ENCODE measurements around the gene FMNL3.

- TF ChIP-seq CTCF (IDR thresholded peaks at IDR 0.05; ENCODE audit: low read length) (no peak), EZH2phosphoT487 (IDR thresholded peaks at IDR 0.05; ENCODE audit: low read length) (no peak), EZH2 (optimal IDR thresholded peaks at IDR 0.05; ENCODE audit: low read depth, low read length) (no peak)
Observed at GRCh38 chr12:49720214-49720613, 13.0 kb upstream of the FMNL3 start.

Data from MM.1S (cell line).